IMR-90 (cell line): ENCODE data around the gene RNF151. TPM values are rescaled to one million over a fixed set of nuclear protein-coding genes. Genes with fewer than 3 reads are reported as not detected.
A peak's percentile ranks its signal among the peaks of the same experiment; 100 is the strongest.

Experiments
- ATAC-seq: fragments of 200-7000 bp; cut with Tn5 transposase; 2 replicates; pipeline ENCODE4 v1.9.1; 2020; ENCODE audit warnings: low read depth, mild to moderate bottlenecking, moderate library complexity
- BruUV-seq: library from RNA; stranded (reverse); fragments of 400-500 nt; replicated peaks from 2 replicates; lab custom pipeline; 2021; lab: Mats Ljungman, UMichigan
- CTCF ChIA-PET: fragments of 300-600 bp; formaldehyde crosslinking; extraction: SDS; loops from one replicate; lab custom pipeline; 2021; ENCODE audit warnings: antibody characterized with exemption; lab: Yijun Ruan, JAX
- POLR2A ChIA-PET: fragments of 300-600 bp; sonication (Branson Sonifier 250); formaldehyde crosslinking; loops from one replicate; lab custom pipeline; 2022; ENCODE audit warnings: antibody characterized with exemption; ENCODE audit not compliant: unreplicated experiment; lab: Charles Lee
- DNase-seq: peaks from one replicate; pipeline ENCODE4 v3.0.0; 2013
- H2AFZ ChIP-seq: replicated peaks from 2 replicates; pipeline ENCODE3; 2013; ENCODE audit warnings: low read length, mild to moderate bottlenecking; ENCODE audit not compliant: poor library complexity
- H2AK5ac ChIP-seq: 2 replicates; pipeline ENCODE4 v1.6.1; 2013; ENCODE audit warnings: low read depth, low read length, inconsistent platforms
- H2AK9ac ChIP-seq: replicated peaks from 2 replicates; pipeline ENCODE3; 2013; ENCODE audit warnings: mild to moderate bottlenecking, low read depth, low read length, moderate library complexity; ENCODE audit not compliant: poor library complexity
- H2BK120ac ChIP-seq: 2 replicates; pipeline ENCODE4 v1.6.1; 2013; ENCODE audit warnings: low read depth, low read length, inconsistent platforms
- H2BK15ac ChIP-seq: 3 replicates; pipeline ENCODE4 v1.6.1; 2013; ENCODE audit warnings: low read depth, low read length, inconsistent platforms
- H2BK20ac ChIP-seq: 2 replicates; pipeline ENCODE4 v1.6.1; 2013; ENCODE audit warnings: low read depth, mild to moderate bottlenecking, inconsistent platforms, low read length, moderate library complexity
- H2BK5ac ChIP-seq: 2 replicates; pipeline ENCODE4 v1.6.1; 2013; ENCODE audit warnings: mild to moderate bottlenecking, low read depth, low read length, inconsistent platforms; ENCODE audit not compliant: poor library complexity, severe bottlenecking
- H3K14ac ChIP-seq: replicated peaks from 2 replicates; pipeline ENCODE4 v1.6.1; 2013; ENCODE audit warnings: low read depth, low read length, inconsistent platforms
- H3K18ac ChIP-seq: 2 replicates; pipeline ENCODE4 v1.6.1; 2013; ENCODE audit warnings: low read depth, low read length, control low read depth
- H3K23ac ChIP-seq: 2 replicates; pipeline ENCODE4 v1.6.1; 2013; ENCODE audit warnings: low read depth, low read length, inconsistent platforms
- H3K27ac ChIP-seq: 2 replicates; pipeline ENCODE4 v1.5.1; 2013; ENCODE audit warnings: mild to moderate bottlenecking, control low read depth, low read length; ENCODE audit not compliant: insufficient read depth
- H3K27me3 ChIP-seq: 2 replicates; pipeline ENCODE4 v1.6.1; 2013; ENCODE audit warnings: low read length; ENCODE audit not compliant: control insufficient read depth, insufficient read depth
- H3K36me3 ChIP-seq: 2 replicates; pipeline ENCODE4 v1.6.1; 2013; ENCODE audit warnings: low read length, mixed read lengths; ENCODE audit not compliant: control insufficient read depth, insufficient read depth
- H3K4ac ChIP-seq: 2 replicates; pipeline ENCODE4 v1.6.1; 2013; ENCODE audit warnings: low read depth, low read length, inconsistent platforms
- H3K4me1 ChIP-seq: 2 replicates; pipeline ENCODE4 v1.6.1; 2013; ENCODE audit warnings: low read length, mixed read lengths; ENCODE audit not compliant: control insufficient read depth, insufficient read depth
- H3K4me2 ChIP-seq: 2 replicates; pipeline ENCODE4 v1.6.1; 2013; ENCODE audit warnings: low read depth, mild to moderate bottlenecking, control low read depth, low read length, moderate library complexity
- H3K4me3 ChIP-seq: 2 replicates; pipeline ENCODE4 v1.5.1; 2013; ENCODE audit warnings: low read depth, mild to moderate bottlenecking, control low read depth, low read length, moderate library complexity; ENCODE audit not compliant: insufficient read depth
- H3K56ac ChIP-seq: 2 replicates; pipeline ENCODE4 v1.6.1; 2013; ENCODE audit warnings: low read length, inconsistent platforms; ENCODE audit not compliant: insufficient read depth; ENCODE audit errors: extremely low read depth
- H3K79me1 ChIP-seq, 2 experiments: 2 replicates each; pipeline ENCODE4 v1.6.1; 2013; ENCODE audit warnings: low read length in 2 of 2, inconsistent platforms in 1 of 2, low read depth in 1 of 2
- H3K9ac ChIP-seq: 2 replicates; pipeline ENCODE4 v1.6.1; 2013; ENCODE audit warnings: low read depth, low read length, control low read depth
- H3K9me1 ChIP-seq: 2 replicates; pipeline ENCODE4 v1.6.1; 2013; ENCODE audit warnings: low read length, inconsistent platforms; ENCODE audit not compliant: insufficient read depth
- H3K9me3 ChIP-seq: 2 replicates; pipeline ENCODE4 v1.6.1; 2013; ENCODE audit warnings: low read length; ENCODE audit not compliant: control insufficient read depth, insufficient read depth
- H4K20me1 ChIP-seq: 2 replicates; pipeline ENCODE4 v1.6.1; 2013; ENCODE audit warnings: low read length, inconsistent platforms; ENCODE audit not compliant: insufficient read depth
- H4K5ac ChIP-seq: 2 replicates; pipeline ENCODE4 v1.6.1; 2013; ENCODE audit warnings: mild to moderate bottlenecking, low read depth, low read length, control low read depth
- H4K8ac ChIP-seq, 2 experiments: 2 replicates each; pipeline ENCODE4 v1.6.1; 2013; ENCODE audit warnings: low read depth in 2 of 2, low read length in 2 of 2, control low read depth in 1 of 2, inconsistent platforms in 1 of 2
- H4K91ac ChIP-seq: 2 replicates; pipeline ENCODE4 v1.6.1; 2013; ENCODE audit warnings: low read depth, low read length, inconsistent platforms; ENCODE audit not compliant: insufficient read depth
- BHLHE40 ChIP-seq: fragments of 150-350 bp; IDR thresholded peaks from 2 replicates; pipeline ENCODE4 v1.6.1; 2016; ENCODE audit warnings: mild to moderate bottlenecking, low read depth, low read length
- CEBPB ChIP-seq: IDR thresholded peaks from 2 replicates; pipeline ENCODE4 v1.6.1; 2012; ENCODE audit warnings: low read depth, low read length, improper control_type of control experiment
- CTCF ChIP-seq: conservative IDR thresholded peaks from 2 replicates; pipeline ENCODE4 v1.5.1; 2012; ENCODE audit warnings: mild to moderate bottlenecking, low read depth, low read length, improper control_type of control experiment
- FOS ChIP-seq: fragments of 150-350 bp; IDR thresholded peaks from 2 replicates; pipeline ENCODE4 v1.6.1; 2016; ENCODE audit warnings: low read depth, low read length
- MAZ ChIP-seq: IDR thresholded peaks from 2 replicates; pipeline ENCODE4 v1.6.1; 2012; ENCODE audit warnings: low read depth, mild to moderate bottlenecking, low read length, improper control_type of control experiment, moderate library complexity, borderline replicate concordance
- MXI1 ChIP-seq: IDR thresholded peaks from 2 replicates; pipeline ENCODE4 v1.6.1; 2012; ENCODE audit warnings: low read depth, mild to moderate bottlenecking, low read length, moderate library complexity, borderline replicate concordance
- NFE2L2 ChIP-seq: fragments of 150-350 bp; IDR thresholded peaks from 2 replicates; pipeline ENCODE4 v1.6.1; 2016; ENCODE audit warnings: low read depth, mild to moderate bottlenecking, low read length
- POLR2A ChIP-seq: IDR thresholded peaks from 2 replicates; pipeline ENCODE4 v1.6.1; 2012; ENCODE audit warnings: mild to moderate bottlenecking, low read depth, low read length
- RAD21 ChIP-seq: IDR thresholded peaks from 2 replicates; pipeline ENCODE4 v1.6.1; 2012; ENCODE audit warnings: low read length, improper control_type of control experiment
- SMC3 ChIP-seq: fragments of 150-350 bp; IDR thresholded peaks from 2 replicates; pipeline ENCODE4 v1.6.1; 2016; ENCODE audit warnings: low read depth, mild to moderate bottlenecking, antibody characterized with exemption, low read length, moderate library complexity
- USF2 ChIP-seq: fragments of 150-350 bp; IDR thresholded peaks from 2 replicates; pipeline ENCODE4 v1.6.1; 2017; ENCODE audit warnings: mild to moderate bottlenecking, antibody characterized with exemption, low read length, low read depth
- WGBS, 2 experiments: methylation state at CpG; one replicate each; pipeline versions ENCODE4 v1.1.5 to v1.1.7; 2013; ENCODE audit warnings: missing lambda C conversion rate in 2 of 2; ENCODE audit not compliant: insufficient read length in 1 of 2; ENCODE audit errors: extremely low coverage in 2 of 2; 5-methylcytosine and 5-hydroxymethylcytosine counted together
- dilution Hi-C: fragments of 300-500 bp; cut with HindIII; formaldehyde crosslinking; loops from one replicate; pipeline ENCODE4 v1.14.3; 2018; ENCODE audit warnings: low sequenced_read_pairs; ENCODE audit not compliant: unreplicated experiment
- in situ Hi-C: fragments of 300-500 bp; cut with MboI; formaldehyde crosslinking; loops from 3 replicates; pipeline ENCODE4 v1.14.3; 2019; ENCODE audit warnings: low sequenced_read_pairs, inconsistent platforms, mixed read lengths
- intact Hi-C: fragments of 100-400 bp; cut with micrococcal nuclease; formaldehyde crosslinking; loops from 2 replicates; pipeline ENCODE4 v1.10.0; 2022
- polyA plus RNA-seq, 3 experiments: library from polyadenylated mRNA; depleted of rRNA; stranded (reverse); fragments of >200 nt; gene quantifications; 2 replicates each; pipeline ENCODE4 v1.2.3, GENCODE V29; 2012; ENCODE audit warnings: low replicate concordance in 1 of 3
- total RNA-seq: library from RNA; depleted of rRNA; stranded (reverse); fragments of >200 nt; gene quantifications from 2 replicates; pipeline ENCODE4 v1.2.3, GENCODE V29; 2012

Gene RNF151
- total and polyA plus RNA-seq, 2 of the 4 experiments (the other 2 are of a cell fraction), result not detected

DNA sequence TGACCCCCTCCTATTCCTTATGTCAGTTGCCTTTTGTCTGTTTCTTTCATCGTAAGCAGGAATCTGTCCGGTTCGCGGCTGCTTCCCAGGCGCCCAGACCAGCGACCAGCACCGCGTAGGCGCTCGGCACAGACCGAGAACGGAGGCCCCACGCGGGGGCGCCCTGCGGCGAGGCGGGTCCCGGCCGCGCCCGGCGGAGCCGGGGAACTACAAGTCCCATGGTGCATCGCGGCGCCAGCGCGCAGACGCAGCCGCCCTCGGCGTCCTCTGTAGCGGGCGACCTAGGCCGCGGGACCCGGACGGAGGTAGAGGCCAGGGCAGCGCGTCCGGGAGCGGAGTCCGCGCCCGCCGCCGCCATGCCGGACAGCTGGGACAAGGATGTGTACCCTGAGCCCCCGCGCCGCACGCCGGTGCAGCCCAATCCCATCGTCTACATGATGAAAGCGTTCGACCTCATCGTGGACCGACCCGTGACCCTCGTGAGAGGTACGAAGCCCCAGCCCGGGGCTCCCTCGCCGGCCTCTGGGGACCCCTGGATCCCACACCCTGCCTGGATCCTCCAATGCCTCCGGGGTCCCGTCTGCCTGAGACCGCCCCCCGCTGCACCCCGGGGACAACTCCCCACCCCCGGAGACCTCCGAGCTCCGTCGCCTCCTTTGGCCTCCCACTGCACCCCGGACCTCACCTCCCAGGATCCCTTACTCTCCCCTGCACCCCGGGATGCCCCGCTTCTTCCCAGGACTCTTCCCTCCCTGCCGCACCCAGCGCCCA is 7.2 kb upstream of the RNF151 start, which contains the start of gene NDUFB10:
TSS of gene NDUFB10 (plus strand) at position 270 of the 771 bp plus-strand sequence. CDS start at position 357, 87 bp downstream.
- CTCF ChIA-PET, result no interaction called here
- peak within 1 kb of the TSS; percentile 98 for H4K91ac ChIP-seq
- peak within 1 kb of the TSS; percentile 75 for H3K56ac ChIP-seq
- H3K27me3 ChIP-seq, result peaks cover 2% of the 10 kb centered on the region; the same call in 1 of the 2 replicates
- H3K27ac ChIP-seq, result peak within 1 kb of the TSS; percentile 93
- H3K4ac ChIP-seq, result peak within 1 kb of the TSS; percentile 95
- H3K14ac ChIP-seq, result peak within 1 kb of the TSS; percentile 99
- peak within 1 kb of the TSS; percentile 83; the same call in 1 of the 2 replicates for H3K18ac ChIP-seq
- H3K9me3 ChIP-seq, result no peaks in the 10 kb centered on the region
- intact Hi-C loops, result no loop called here
- BruUV-seq, result no TSS peak
- H2AK9ac ChIP-seq, result peak within 1 kb of the TSS; percentile 100
- 1% methylated on average over 36 of the region's 79 CpGs; no CpG with 5 or more reads in 1 of the 2 experiments for WGBS, 2 experiments
- peaks cover 27% of the 10 kb centered on the region for H3K36me3 ChIP-seq
- peak; percentile 90 for ATAC-seq
- POLR2A ChIA-PET, result no interaction called here
- peak within 1 kb of the TSS; percentile 89 for H2BK5ac ChIP-seq
- peak within 1 kb of the TSS; percentile 89 to 99 for H4K8ac ChIP-seq
- peak within 1 kb of the TSS; percentile 91 for H2AK5ac ChIP-seq
- no peak within 1 kb of the TSS; the same call in 2 of the 3 replicates for H2BK15ac ChIP-seq
- peak; percentile 87 for DNase-seq
- dilution Hi-C loops, result no loop called here
- peak within 1 kb of the TSS; percentile 70 for H2BK120ac ChIP-seq
- H3K79me1 ChIP-seq, result peaks cover 3 to 33% of the 10 kb centered on the region in 2 experiments; a peak in 3 of 4 replicates
- peak within 1 kb of the TSS; percentile 100 for H2AFZ ChIP-seq
- TF ChIP-seq CEBPB (no peak), NFE2L2 (no peak), FOS (0 out of 2 replicates have a peak, but pooled peaks have one; percentile 5), POLR2A (peak; percentile 45; the same call in 1 of the 2 replicates), MAZ (peak; percentile 33; the same call in 1 of the 2 replicates), USF2 (peak; percentile 14; the same call in 1 of the 2 replicates), SMC3 (peak; percentile 55), RAD21 (peak; percentile 34), BHLHE40 (peak; percentile 16; the same call in 1 of the 2 replicates), MXI1 (peak; percentile 53; the same call in 1 of the 2 replicates), CTCF (peak; percentile 84)
- 0 out of 2 replicates have a peak, but pooled peaks cover 8% of the 10 kb centered on the region for H3K9me1 ChIP-seq
- peak within 1 kb of the TSS; percentile 93 for H3K23ac ChIP-seq
- H3K4me1 ChIP-seq, result peaks cover 7% of the 10 kb centered on the region
- H2BK20ac ChIP-seq, result no peak within 1 kb of the TSS
- H4K5ac ChIP-seq, result peak within 1 kb of the TSS; percentile 94
- peak within 1 kb of the TSS; percentile 87 for H3K4me3 ChIP-seq
- H3K9ac ChIP-seq, result peak within 1 kb of the TSS; percentile 98
- H4K20me1 ChIP-seq, result peaks cover 42% of the 10 kb centered on the region
- H3K4me2 ChIP-seq, result peak within 1 kb of the TSS; percentile 94
- in situ Hi-C loops, result no loop called here
